GM12878 (cell line): ENCODE measurements around the gene POLE4. TPM values are rescaled to one million over a fixed set of nuclear protein-coding genes. Genes with fewer than 3 reads are reported as not detected.

ENCODE experiments used
- ATAC-seq: fragments of 200-7000 bp; cut with Tn5 transposase; 3 replicates; pipeline ENCODE4 v1.9.1; 2020; ENCODE audit warnings: mild to moderate bottlenecking, moderate library complexity
- BruUV-seq: library from RNA; stranded (reverse); fragments of 400-500 nt; replicated peaks from 2 replicates; lab custom pipeline; 2021; lab: Mats Ljungman, UMichigan
- CTCF ChIA-PET: fragments of 300-600 bp; sonication (Branson Sonifier 250); formaldehyde crosslinking; extraction: SDS; loops from one replicate; lab custom pipeline; 2021; ENCODE audit warnings: inconsistent platforms; lab: Yijun Ruan, JAX
- POLR2A ChIA-PET: fragments of 350-600 bp; formaldehyde crosslinking; extraction: SDS; loops from one replicate; lab custom pipeline; 2021; ENCODE audit warnings: inconsistent platforms; lab: Charles Lee
- RAD21 ChIA-PET: fragments of 300-600 bp; sonication (Branson Sonifier 250); formaldehyde crosslinking; loops from one replicate; lab custom pipeline; 2023; ENCODE audit warnings: antibody characterized with exemption; ENCODE audit not compliant: unreplicated experiment; lab: Charles Lee
- SMC1A ChIA-PET: fragments of 300-600 bp; sonication (Branson Sonifier 250); formaldehyde crosslinking; loops from one replicate; lab custom pipeline; 2023; ENCODE audit not compliant: unreplicated experiment, uncharacterized antibody; lab: Charles Lee
- DNase-seq: peaks from one replicate; pipeline ENCODE4 v3.0.0-alpha.2; 2011; ENCODE audit warnings: low read depth, low spot score
- FAIRE-seq: peaks from 3 replicates; lab custom pipeline; 2011; peaks lifted over from hg19 to GRCh38; lab: Jason Lieb, UNC
- H2AFZ ChIP-seq: 2 replicates; pipeline ENCODE4 v1.6.0; 2011; ENCODE audit warnings: low read depth, low read length, control low read depth; ENCODE audit not compliant: control insufficient read depth
- H3K27ac ChIP-seq: 2 replicates; pipeline ENCODE4 v1.5.1; 2011; ENCODE audit warnings: control low read depth; ENCODE audit not compliant: control insufficient read depth, insufficient read depth
- H3K27me3 ChIP-seq, 2 experiments: replicated peaks in 1 of 2; 2 replicates each; pipeline versions ENCODE4 v1.6.0 to v1.6.1; 2011; ENCODE audit warnings: low read length in 1 of 2; ENCODE audit not compliant: control insufficient read depth in 2 of 2, insufficient read depth in 2 of 2
- H3K36me3 ChIP-seq, 2 experiments: 2 replicates each; pipeline ENCODE4 v1.5.1; 2011; ENCODE audit warnings: low read length in 1 of 2; ENCODE audit not compliant: control insufficient read depth in 2 of 2, insufficient read depth in 2 of 2
- H3K4me1 ChIP-seq: 2 replicates; pipeline ENCODE4 v1.6.1; 2011; ENCODE audit warnings: mild to moderate bottlenecking, low read length, moderate library complexity, mixed read lengths; ENCODE audit not compliant: control insufficient read depth, insufficient read depth
- H3K4me2 ChIP-seq: 2 replicates; pipeline ENCODE4 v1.6.0; 2011; ENCODE audit warnings: control low read depth; ENCODE audit not compliant: control insufficient read depth, insufficient read depth
- H3K4me3 ChIP-seq: fragments of 200-600 bp; sonication (generic); 2 replicates; pipeline ENCODE4 v1.5.1; 2016
- H3K79me2 ChIP-seq: 2 replicates; pipeline ENCODE4 v1.6.0; 2011; ENCODE audit warnings: low read length; ENCODE audit not compliant: control insufficient read depth, insufficient read depth
- H3K9ac ChIP-seq: 2 replicates; pipeline ENCODE4 v1.8.0; 2011; ENCODE audit warnings: low read length, control low read depth, mixed read lengths; ENCODE audit not compliant: control insufficient read depth, insufficient read depth
- H3K9me3 ChIP-seq: replicated peaks from 3 replicates; pipeline ENCODE4 v1.5.1; 2011; ENCODE audit warnings: mild to moderate bottlenecking, low read length; ENCODE audit not compliant: control insufficient read depth, insufficient read depth
- H4K20me1 ChIP-seq: 2 replicates; pipeline ENCODE4 v1.6.0; 2011; ENCODE audit not compliant: control insufficient read depth, insufficient read depth
- ATF2 ChIP-seq: IDR thresholded peaks from 2 replicates; pipeline ENCODE4 v1.6.1; 2012; ENCODE audit warnings: low read length, inconsistent platforms
- ATF3 ChIP-seq: IDR thresholded peaks from 2 replicates; pipeline ENCODE4 v1.6.1; 2011; ENCODE audit warnings: low read depth, mild to moderate bottlenecking, low read length, moderate library complexity, borderline replicate concordance; ENCODE audit errors: extremely low read depth
- BCLAF1 ChIP-seq: fragments of 450-650 bp; IDR thresholded peaks from 2 replicates; pipeline ENCODE4 v1.6.1; 2017; ENCODE audit warnings: antibody characterized with exemption, mild to moderate bottlenecking, moderate library complexity
- CBFB ChIP-seq: IDR thresholded peaks from 2 replicates; pipeline ENCODE4 v1.6.1; 2016; ENCODE audit warnings: antibody characterized with exemption, low read depth
- ELK1 ChIP-seq: IDR thresholded peaks from 2 replicates; pipeline ENCODE4 v1.6.1; 2012; ENCODE audit warnings: low read depth, low read length, improper control_type of control experiment
- FOS ChIP-seq: IDR thresholded peaks from 3 replicates; pipeline ENCODE4 v1.6.1; 2011; ENCODE audit warnings: borderline replicate concordance; ENCODE audit not compliant: insufficient read length; ENCODE audit errors: extremely low read depth
- JUND ChIP-seq: IDR thresholded peaks from 2 replicates; pipeline ENCODE4 v1.6.1; 2012; ENCODE audit warnings: low read depth, mild to moderate bottlenecking, low read length, improper control_type of control experiment, moderate library complexity
- PAX8 ChIP-seq: fragments of 450-650 bp; IDR thresholded peaks from 2 replicates; pipeline ENCODE4 v1.6.1; 2017; ENCODE audit warnings: mild to moderate bottlenecking, moderate library complexity
- POU2F2 ChIP-seq: IDR thresholded peaks from 3 replicates; pipeline ENCODE4 v1.6.1; 2011; ENCODE audit warnings: low read depth, mild to moderate bottlenecking, low read length, borderline replicate concordance
- SMAD5 ChIP-seq: IDR thresholded peaks from 2 replicates; pipeline ENCODE4 v1.6.1; 2016; ENCODE audit warnings: antibody characterized with exemption, low read depth
- WRNIP1 ChIP-seq: IDR thresholded peaks from 2 replicates; pipeline ENCODE4 v1.6.1; 2011; ENCODE audit warnings: low read depth, low read length, improper control_type of control experiment, borderline replicate concordance
- WGBS: methylation state at CpG from one replicate; pipeline ENCODE4 v1.1.6; 2016; ENCODE audit warnings: low lambda C conversion rate; ENCODE audit not compliant: insufficient replicate concordance, insufficient coverage; ENCODE audit errors: missing lambda C conversion rate; 5-methylcytosine and 5-hydroxymethylcytosine counted together
- in situ Hi-C: fragments of 300-500 bp; cut with MboI; formaldehyde crosslinking; loops from 9 replicates; pipeline ENCODE4 v1.14.3; 2018; ENCODE audit warnings: mixed read lengths
- intact Hi-C: fragments of 100-400 bp; cut with micrococcal nuclease; formaldehyde crosslinking; loops from one replicate; pipeline ENCODE4 v1.14.2; 2022; ENCODE audit not compliant: unreplicated experiment
- polyA plus RNA-seq, 11 experiments: library from polyadenylated mRNA; depleted of rRNA in 4 of 11; unstranded in 6 of 11; stranded (reverse) in 5 of 11; fragments of >200 nt; fragmentation: Nextera tagmentation in 4 of 11; fragmentation: Illumina TruSeq in 1 of 11; extraction: Ambion mirVana in 4 of 11; extraction: Trizol in 1 of 11; gene quantifications; 1 replicate in 1 of 11; 2 replicates in 10 of 11; pipeline versions ENCODE4 v1.2.1 to v1.2.3, GENCODE V29; 2011 to 2016; ENCODE audit warnings: inconsistent platforms in 2 of 11, missing spikeins in 2 of 11, low read depth in 1 of 11
- total RNA-seq, 4 experiments: library from RNA; depleted of rRNA in 3 of 4; stranded (reverse); fragments of >200 nt in 3 of 4; fragmentation: Illumina TruSeq in 1 of 4; extraction: Trizol in 1 of 4; gene quantifications; 2 replicates each; pipeline versions ENCODE4 v1.2.1 to v1.2.3, GENCODE V29; 2013 to 2021

POLE4 gene
- total and polyA plus RNA-seq, 10 of the 15 experiments (the other 5 are each of a cell fraction or from before 2014, with no cell fraction given): 38.5 to 221 (median 66.8) TPM

- no peaks in the 10 kb centered on the region for H3K9me3 ChIP-seq
- ChIA-PET CTCF (interaction anchor here (1.4 to 2.3 kb wide), 2 partner anchors 10 to 13 kb away, joined by 3 to 7 read pairs; no protein-coding TSS in a partner anchor), RAD21 (interaction anchor here (0.6 kb wide), 1 partner anchor 225 kb away, joined by 3 read pairs; no protein-coding TSS in a partner anchor), POLR2A (no interaction called here), SMC1A (interaction anchor here (1.9 kb wide), 1 partner anchor 155 kb away, joined by 4 read pairs; no protein-coding TSS in a partner anchor)
- no TSS peak for BruUV-seq
- no peak overlapping the region for H3K9ac ChIP-seq
- in situ Hi-C loops: no loop called here
- FAIRE-seq (no peak), DNase-seq (no peak), ATAC-seq (no peak)
- H2AFZ ChIP-seq: no peak overlapping the region
- H3K4me1 ChIP-seq: no peaks in the 10 kb centered on the region
- H3K4me3 ChIP-seq: no peak overlapping the region
- no peak overlapping the region for H3K27ac ChIP-seq
- intact Hi-C loops: no loop called here
- no peak overlapping the region for H3K4me2 ChIP-seq
- no peaks in the 10 kb centered on the region for H3K27me3 ChIP-seq
- no peaks in the 10 kb centered on the region for H3K79me2 ChIP-seq
- no peaks in the 10 kb centered on the region for H3K36me3 ChIP-seq
- H4K20me1 ChIP-seq: no peaks in the 10 kb centered on the region
- TF ChIP-seq ATF3 (no peak), SMAD5 (no peak), ATF2 (no peak), POU2F2 (no peak), ELK1 (no peak), WRNIP1 (no peak), JUND (no peak), PAX8 (no peak), CBFB (no peak), FOS (no peak), BCLAF1 (no peak)
- 55% methylated on average over 30 of the region's 31 CpGs for WGBS
Measured at GRCh38 chr2:74908748-74909444, 49.5 kb upstream of the POLE4 start.
